Choroid plexus epithelial cell (primary cell): ENCODE measurements around the gene PPA2.
"Not testable (repeated sequence)": the region's sequence is repeated elsewhere in the genome, so short reads cannot be mapped to it uniquely, and the experiment has no call there.

Source experiments
- DNase-seq: peaks from one replicate; pipeline ENCODE4 v3.0.0-alpha.2; 2010; ENCODE audit warnings: low read depth
- H3K4me3 ChIP-seq: 2 replicates; pipeline ENCODE4 v1.5.1; 2011; ENCODE audit warnings: low read depth, mild to moderate bottlenecking, control low read depth, low read length, moderate library complexity
- CTCF ChIP-seq: conservative IDR thresholded peaks from 2 replicates; pipeline ENCODE4 v1.5.1; 2011; ENCODE audit warnings: low read depth, mild to moderate bottlenecking, control low read depth, inconsistent platforms, low read length, moderate library complexity

PPA2 gene

DNA sequence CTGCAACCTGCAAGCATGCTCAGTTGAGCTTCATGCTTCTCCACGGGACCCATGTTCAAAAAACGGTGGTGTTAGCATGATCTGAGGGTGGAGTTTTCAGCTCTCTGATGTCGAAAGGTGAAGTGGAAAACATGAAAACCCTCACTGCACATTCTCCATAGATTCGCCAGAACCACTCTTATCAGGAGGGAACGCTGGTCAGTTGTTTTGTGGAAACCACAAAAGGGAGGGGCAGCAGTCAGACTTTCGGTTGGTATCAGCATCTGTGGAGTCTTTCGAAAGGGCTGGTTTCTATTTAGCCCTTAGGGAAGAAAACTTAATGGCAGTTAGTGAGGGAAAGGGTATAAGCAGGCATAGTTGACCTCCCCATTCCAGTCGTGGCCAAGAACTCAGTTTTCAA is 12.6 kb downstream of the PPA2 start:
- DNase-seq: peak; percentile 48
- no peak overlapping the region for H3K4me3 ChIP-seq
- no peak for TF ChIP-seq CTCF

- TF ChIP-seq CTCF: no peak
- H3K4me3 ChIP-seq: no peak overlapping the region
- no peak for DNase-seq
Measured at GRCh38 chr4:105460306-105460705, 13.6 kb downstream of the PPA2 start.

DNA sequence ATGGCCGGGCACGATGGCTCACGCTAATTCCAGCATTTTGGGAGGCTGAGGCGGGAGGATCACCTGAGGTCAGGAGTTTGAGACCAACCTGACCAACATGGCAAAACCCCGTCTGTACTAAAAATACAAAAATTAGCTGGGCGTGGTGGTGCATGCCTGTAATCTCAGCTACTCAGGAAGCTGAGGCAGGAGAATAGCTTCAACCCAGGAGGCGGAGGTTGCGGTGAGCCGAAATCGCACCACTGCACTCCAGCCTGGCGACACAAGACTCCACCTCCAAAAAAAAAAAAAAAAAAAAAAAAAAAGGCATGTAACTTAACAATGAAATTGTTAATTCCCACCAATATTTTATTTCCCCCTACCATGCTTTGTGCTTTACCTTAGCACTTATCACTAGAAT is 15.3 kb downstream of the PPA2 start:
- DNase-seq, H3K4me3 ChIP-seq: not testable (repeated sequence)

DNA sequence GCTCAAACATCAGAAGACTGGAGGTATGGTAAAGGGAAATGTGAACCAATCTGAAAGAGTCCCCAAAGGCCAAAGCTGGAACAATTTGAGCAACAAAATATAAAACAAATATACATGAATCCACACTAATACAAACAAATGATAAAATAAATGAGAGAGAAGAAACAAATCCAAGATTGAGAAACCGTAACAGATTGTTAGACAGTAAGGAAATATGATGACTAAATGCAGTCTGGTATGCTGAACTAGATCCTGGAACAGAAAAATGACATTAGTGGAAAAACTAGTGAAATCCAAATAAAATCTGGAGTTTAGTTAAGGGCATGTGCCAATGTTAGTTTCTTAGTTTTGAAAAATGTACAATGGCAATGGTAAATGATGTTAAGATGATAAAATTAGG is 15.9 kb downstream of the PPA2 start:
- H3K4me3 ChIP-seq: no peak overlapping the region
- TF ChIP-seq CTCF: no peak
- peak; percentile 37 for DNase-seq

DNA sequence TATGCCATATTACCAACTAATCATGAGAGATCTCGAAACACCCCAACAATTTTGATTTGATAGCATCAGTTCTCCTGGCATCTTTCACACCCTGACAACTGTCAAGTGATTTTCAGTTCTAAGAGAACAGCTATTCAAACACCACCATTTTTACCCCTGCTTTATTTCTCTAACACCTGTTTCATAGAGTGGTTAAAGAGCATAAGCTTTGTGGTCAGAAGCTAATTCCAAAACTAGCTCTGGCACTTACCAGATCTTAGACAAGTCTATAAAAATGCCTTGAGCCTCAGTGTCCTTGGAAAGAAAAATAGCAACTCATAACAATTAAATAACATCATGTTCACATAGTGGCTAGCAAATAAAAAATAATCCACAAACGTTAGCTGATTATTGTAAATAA is 17.9 kb downstream of the PPA2 start:
- TF ChIP-seq CTCF: no peak
- no peak overlapping the region for H3K4me3 ChIP-seq
- DNase-seq: no peak

DNA sequence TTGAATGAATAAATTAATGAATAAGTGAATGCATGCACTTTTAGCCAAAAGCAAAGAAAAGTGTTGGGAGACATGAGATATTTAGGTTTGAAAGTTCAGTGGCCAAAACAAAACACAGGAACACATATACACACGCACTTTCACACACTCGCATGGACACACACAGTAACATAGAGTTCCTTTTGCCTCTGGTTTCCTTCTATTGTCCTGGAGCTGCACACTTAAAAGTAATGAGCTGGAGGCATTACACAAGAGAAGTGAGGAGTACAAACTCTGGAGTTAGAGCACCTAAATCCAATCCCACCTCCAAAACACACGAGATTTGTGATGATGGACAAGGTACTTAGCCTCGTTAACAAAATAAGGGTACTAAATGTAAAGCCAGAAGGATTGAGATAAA is 18.7 kb downstream of the PPA2 start:
- TF ChIP-seq CTCF: no peak
- no peak for DNase-seq
- H3K4me3 ChIP-seq: no peak overlapping the region

DNA sequence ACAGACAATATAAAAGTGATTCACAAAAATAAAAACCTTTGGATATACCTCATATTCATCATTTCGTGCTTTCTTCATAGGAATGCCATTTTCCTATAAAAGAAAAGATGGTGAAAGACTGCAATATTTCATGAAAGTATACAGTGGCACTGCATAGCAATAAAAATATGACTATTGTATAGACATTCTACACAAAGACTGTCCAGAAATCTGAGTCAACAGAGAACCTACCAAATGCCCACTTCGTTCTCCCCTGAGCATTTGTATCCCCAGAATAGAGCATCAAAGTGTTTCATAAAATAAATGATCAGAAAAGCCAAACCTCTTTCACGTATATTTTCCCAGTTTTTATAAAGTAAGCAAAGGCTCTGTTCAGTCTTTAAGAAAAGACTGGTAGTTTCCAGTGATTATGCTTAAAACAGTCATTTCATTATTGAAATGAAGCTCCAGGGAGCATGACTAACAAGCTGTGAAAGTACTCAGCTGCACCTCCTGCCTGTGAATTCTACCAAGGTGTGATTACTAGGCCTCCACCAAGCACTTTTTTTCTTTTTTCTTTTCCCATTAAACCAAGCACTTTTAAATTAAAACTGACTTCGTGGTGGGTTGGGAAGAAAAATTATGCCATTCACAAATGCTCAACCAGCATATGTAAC is 20.2 kb downstream of the PPA2 start:
- peak; percentile 15 for DNase-seq
- H3K4me3 ChIP-seq: no peak overlapping the region
- peak; percentile 17 for TF ChIP-seq CTCF
